PC-3 (cell line): Measurements from ENCODE around the gene NAV2. TPM values are rescaled to one million over a fixed set of nuclear protein-coding genes. Genes with fewer than 3 reads are reported as not detected.
A peak's percentile ranks its signal among the peaks of the same experiment; 100 is the strongest.

Source experiments
- ATAC-seq: fragments of 200-7000 bp; cut with Tn5 transposase; 2 replicates; pipeline ENCODE4 v1.9.1; 2020; ENCODE audit warnings: mild to moderate bottlenecking, moderate library complexity
- BruUV-seq: library from RNA; stranded (reverse); fragments of 400-500 nt; replicated peaks from 2 replicates; lab custom pipeline; 2021; lab: Mats Ljungman, UMichigan
- CTCF ChIA-PET: fragments of 300-600 bp; sonication (Branson Sonifier 250); formaldehyde crosslinking; loops from one replicate; lab custom pipeline; 2022; ENCODE audit warnings: antibody characterized with exemption; lab: Charles Lee
- POLR2A ChIA-PET: fragments of 300-600 bp; sonication (Branson Sonifier 250); formaldehyde crosslinking; loops from one replicate; lab custom pipeline; 2022; ENCODE audit warnings: antibody characterized with exemption; ENCODE audit not compliant: unreplicated experiment; lab: Charles Lee
- DNase-seq: peaks from one replicate; pipeline ENCODE4 v3.0.0-alpha.2; 2015
- H2AFZ ChIP-seq: fragments of 300-600 bp; sonication (generic); 2 replicates; pipeline ENCODE4 v1.6.0; 2016; ENCODE audit warnings: antibody characterized with exemption, low read length
- H3F3A ChIP-seq: fragments of 300-600 bp; sonication (generic); one replicate; pipeline ENCODE4 v1.6.0; 2017; ENCODE audit warnings: antibody characterized with exemption, low read length, control low read depth, mild to moderate bottlenecking; ENCODE audit not compliant: unreplicated experiment
- H3K27ac ChIP-seq: fragments of 300-600 bp; sonication (generic); 2 replicates; pipeline ENCODE4 v1.5.1; 2016; ENCODE audit warnings: mild to moderate bottlenecking, low read length
- H3K27me3 ChIP-seq: fragments of 300-600 bp; sonication (generic); 2 replicates; pipeline ENCODE4 v1.6.1; 2016; ENCODE audit warnings: low read length, mixed read lengths
- H3K36me3 ChIP-seq: fragments of 300-600 bp; sonication (generic); 2 replicates; pipeline ENCODE4 v1.6.1; 2016; ENCODE audit warnings: low read depth, mixed run types, low read length, mixed read lengths
- H3K4me1 ChIP-seq: fragments of 300-600 bp; sonication (generic); 2 replicates; pipeline ENCODE4 v1.5.1; 2016; ENCODE audit warnings: low read length; ENCODE audit not compliant: insufficient read depth
- H3K4me2 ChIP-seq: fragments of 300-600 bp; sonication (generic); 2 replicates; pipeline ENCODE4 v1.6.0; 2016; ENCODE audit warnings: low read length
- H3K4me3 ChIP-seq: fragments of 300-600 bp; sonication (generic); 2 replicates; pipeline ENCODE4 v1.5.1; 2016; ENCODE audit warnings: mild to moderate bottlenecking, low read length, mixed read lengths
- H3K79me2 ChIP-seq: fragments of 300-600 bp; sonication (generic); 2 replicates; pipeline ENCODE4 v1.6.1; 2017; ENCODE audit warnings: low read length, mixed read lengths
- H3K9ac ChIP-seq: fragments of 300-600 bp; sonication (generic); 2 replicates; pipeline ENCODE4 v1.6.0; 2016; ENCODE audit warnings: mild to moderate bottlenecking, low read length
- H3K9me2 ChIP-seq: fragments of 300-600 bp; sonication (generic); replicated peaks from 2 replicates; pipeline ENCODE4 v1.6.1; 2016; ENCODE audit warnings: mixed run types, low read length, mixed read lengths
- H3K9me3 ChIP-seq: fragments of 300-600 bp; sonication (generic); 2 replicates; pipeline ENCODE4 v1.6.1; 2016; ENCODE audit warnings: low read length, mixed read lengths
- H4K20me1 ChIP-seq: fragments of 300-600 bp; sonication (generic); 2 replicates; pipeline ENCODE4 v1.6.1; 2016; ENCODE audit warnings: low read length, mixed read lengths
- CTCF ChIP-seq: fragments of 300-600 bp; sonication (generic); conservative IDR thresholded peaks from 2 replicates; pipeline ENCODE4 v1.5.1; 2017; ENCODE audit warnings: antibody characterized with exemption, low read depth, mild to moderate bottlenecking, low read length
- EZH2 ChIP-seq: fragments of 300-600 bp; sonication (generic); IDR thresholded peaks from one replicate; pipeline ENCODE4 v1.6.1; 2017; ENCODE audit warnings: antibody characterized with exemption, mild to moderate bottlenecking, low read length; ENCODE audit not compliant: unreplicated experiment
- EZH2phosphoT487 ChIP-seq: fragments of 300-600 bp; sonication (generic); IDR thresholded peaks from 2 replicates; pipeline ENCODE4 v1.6.1; 2018; ENCODE audit warnings: mild to moderate bottlenecking, antibody characterized with exemption, low read length, borderline replicate concordance
- intact Hi-C: fragments of 100-400 bp; cut with micrococcal nuclease; formaldehyde crosslinking; loops from 2 replicates; pipeline ENCODE4 v1.9.0; 2023
- total RNA-seq: library from RNA; depleted of rRNA; stranded (reverse); fragments of >200 nt; gene quantifications from 2 replicates; pipeline ENCODE4 v1.2.3, GENCODE V29; 2014

Gene NAV2
- total RNA-seq, 1 experiment from 2014 or later, result 10.4 TPM

GRCh38 chr11:19747634-19748033 is 35.0 kb downstream of the NAV2 start:
- H3F3A ChIP-seq, result no peaks in the 10 kb centered on the region
- 0 out of 2 replicates have a peak, but pooled peaks cover 8% of the 10 kb centered on the region for H4K20me1 ChIP-seq
- H3K79me2 ChIP-seq, result peaks cover 28% of the 10 kb centered on the region
- no peaks in the 10 kb centered on the region for H3K9me2 ChIP-seq
- ChIA-PET CTCF (no interaction called here), POLR2A (no interaction called here)
- H2AFZ ChIP-seq, result no peak overlapping the region
- no peak overlapping the region for H3K4me2 ChIP-seq
- no peak for ATAC-seq
- intact Hi-C loops, result loop anchor here (10.0 kb wide), 2 partner anchors 423 to 503 kb away; partner anchors contain the start of gene E2F8
- TF ChIP-seq EZH2, result no peak
- TF ChIP-seq EZH2phosphoT487, result no peak
- TF ChIP-seq CTCF, result no peak
- no peak overlapping the region for H3K9ac ChIP-seq
- no peaks in the 10 kb centered on the region for H3K9me3 ChIP-seq
- H3K4me3 ChIP-seq, result no peak overlapping the region
- H3K4me1 ChIP-seq, result no peaks in the 10 kb centered on the region
- no peak overlapping the region for H3K27ac ChIP-seq
- BruUV-seq, result no TSS peak
- DNase-seq, result no peak
- H3K36me3 ChIP-seq, result 0 out of 2 replicates have a peak, but pooled peaks cover 2% of the 10 kb centered on the region
- H3K27me3 ChIP-seq, result no peaks in the 10 kb centered on the region

- CTCF ChIA-PET, result interaction anchor here (0.5 kb wide), 1 partner anchor 270 kb away, joined by 3 read pairs; no protein-coding TSS in a partner anchor
- no TSS peak for BruUV-seq
- ATAC-seq, result no peak
- H2AFZ ChIP-seq, result no peak overlapping the region
- no peak for TF ChIP-seq EZH2phosphoT487
- no peak for TF ChIP-seq CTCF
- TF ChIP-seq EZH2, result no peak
- no peak for DNase-seq
- no peak overlapping the region for H3K4me3 ChIP-seq
- 0 out of 2 replicates have a peak, but pooled peaks cover 4% of the 10 kb centered on the region for H3K4me1 ChIP-seq
- POLR2A ChIA-PET, result interaction anchor here (0.5 kb wide), 1 partner anchor 74 kb away, joined by 3 read pairs; no protein-coding TSS in a partner anchor
- no peaks in the 10 kb centered on the region for H3K27me3 ChIP-seq
- intact Hi-C loops, result no loop called here
- 0 out of 2 replicates have a peak, but pooled peaks cover 14% of the 10 kb centered on the region for H4K20me1 ChIP-seq
- no peak overlapping the region for H3K27ac ChIP-seq
- no peaks in the 10 kb centered on the region for H3F3A ChIP-seq
- no peaks in the 10 kb centered on the region for H3K9me3 ChIP-seq
- H3K36me3 ChIP-seq, result 0 out of 2 replicates have a peak, but pooled peaks cover 6% of the 10 kb centered on the region
- H3K4me2 ChIP-seq, result no peak overlapping the region
- H3K9ac ChIP-seq, result no peak overlapping the region
- peaks cover 26% of the 10 kb centered on the region; the same call in 1 of the 2 replicates for H3K79me2 ChIP-seq
- H3K9me2 ChIP-seq, result no peaks in the 10 kb centered on the region
Observed at GRCh38 chr11:19751055-19751454, 38.4 kb downstream of the NAV2 start.

- POLR2A ChIA-PET, result no interaction called here
Observed at GRCh38 chr11:19753451-19754106, 40.9 kb downstream of the NAV2 start.

More at GRCh38 chr11:19753451-19754106, 40.9 kb downstream of the NAV2 start:
- Histone ChIP-seq H3K9me2 (no peaks in the 10 kb centered on the region), H2AFZ (no peak overlapping the region), H3K36me3 (0 out of 2 replicates have a peak, but pooled peaks cover 6% of the 10 kb centered on the region), H3F3A (no peaks in the 10 kb centered on the region), H3K9me3 (no peaks in the 10 kb centered on the region), H3K79me2 (peaks cover 28% of the 10 kb centered on the region; the same call in 1 of the 2 replicates), H4K20me1 (0 out of 2 replicates have a peak, but pooled peaks cover 19% of the 10 kb centered on the region), H3K27me3 (no peaks in the 10 kb centered on the region), H3K4me2 (no peak overlapping the region), H3K9ac (no peak overlapping the region), H3K4me3 (no peak overlapping the region), H3K4me1 (0 out of 2 replicates have a peak, but pooled peaks cover 4% of the 10 kb centered on the region), H3K27ac (no peak overlapping the region)
- DNase-seq (peak; percentile 25), ATAC-seq (no peak)
- no TSS peak for BruUV-seq
- CTCF ChIA-PET, result no interaction called here
- TF ChIP-seq EZH2 (no peak), CTCF (no peak), EZH2phosphoT487 (no peak)
- intact Hi-C loops, result no loop called here
